Measurements from ENCODE around the gene PAFAH2.

Gene PAFAH2

DNA sequence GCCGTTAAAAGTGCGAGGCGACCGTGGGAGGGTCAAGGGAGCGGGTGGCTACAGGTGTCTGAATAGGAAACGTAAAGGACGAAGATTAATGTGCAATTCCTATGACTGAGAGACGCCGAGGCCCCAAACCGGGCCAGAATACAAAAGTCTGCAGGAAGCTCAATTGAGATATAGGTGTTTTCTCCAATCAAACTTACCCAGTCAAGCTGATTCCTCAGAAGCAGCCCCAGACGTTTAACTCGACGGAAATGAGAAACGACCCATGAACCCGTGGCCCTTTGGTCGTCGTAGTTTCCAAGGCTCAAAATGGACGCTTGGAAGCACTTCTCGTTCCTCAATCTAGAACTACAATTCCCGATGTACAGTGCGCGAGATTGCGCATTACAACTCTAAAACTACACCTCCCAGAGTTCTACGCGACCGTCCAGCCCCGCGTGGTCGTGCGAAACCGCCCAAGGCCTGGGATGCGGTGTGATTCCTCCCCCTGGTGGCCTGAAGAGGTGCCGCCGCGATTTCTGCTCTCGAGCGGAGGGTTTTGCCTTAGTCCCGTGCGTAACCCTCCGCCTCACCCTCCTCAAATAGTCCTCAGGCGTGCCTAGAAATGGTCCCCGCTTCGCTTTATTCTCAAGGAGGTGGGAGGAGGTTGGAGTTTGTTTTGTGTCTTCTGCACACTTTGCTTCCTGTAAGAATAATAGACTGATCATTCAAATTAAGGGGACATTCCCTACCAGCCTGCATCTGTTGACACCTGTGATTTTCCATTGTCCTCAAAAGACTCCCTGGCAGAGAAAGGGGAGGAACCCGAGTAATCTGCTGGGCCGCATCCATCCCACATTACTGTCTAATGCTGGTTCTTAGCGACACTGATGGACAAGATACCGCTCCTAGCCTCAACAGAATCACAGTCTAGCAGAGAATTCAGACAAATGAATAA, at the start of gene PAFAH2:
PAFAH2 (minus strand) TSS at position 236 of the 934 bp plus-strand sequence. CDS start 7,247 bp downstream, outside the sequence.
- peak; percentile 97 to 99 for DNase-seq

GRCh38 chr1:26047278-26047874, 49.5 kb upstream of the PAFAH2 start:
- DNase-seq, result no peak

DNA sequence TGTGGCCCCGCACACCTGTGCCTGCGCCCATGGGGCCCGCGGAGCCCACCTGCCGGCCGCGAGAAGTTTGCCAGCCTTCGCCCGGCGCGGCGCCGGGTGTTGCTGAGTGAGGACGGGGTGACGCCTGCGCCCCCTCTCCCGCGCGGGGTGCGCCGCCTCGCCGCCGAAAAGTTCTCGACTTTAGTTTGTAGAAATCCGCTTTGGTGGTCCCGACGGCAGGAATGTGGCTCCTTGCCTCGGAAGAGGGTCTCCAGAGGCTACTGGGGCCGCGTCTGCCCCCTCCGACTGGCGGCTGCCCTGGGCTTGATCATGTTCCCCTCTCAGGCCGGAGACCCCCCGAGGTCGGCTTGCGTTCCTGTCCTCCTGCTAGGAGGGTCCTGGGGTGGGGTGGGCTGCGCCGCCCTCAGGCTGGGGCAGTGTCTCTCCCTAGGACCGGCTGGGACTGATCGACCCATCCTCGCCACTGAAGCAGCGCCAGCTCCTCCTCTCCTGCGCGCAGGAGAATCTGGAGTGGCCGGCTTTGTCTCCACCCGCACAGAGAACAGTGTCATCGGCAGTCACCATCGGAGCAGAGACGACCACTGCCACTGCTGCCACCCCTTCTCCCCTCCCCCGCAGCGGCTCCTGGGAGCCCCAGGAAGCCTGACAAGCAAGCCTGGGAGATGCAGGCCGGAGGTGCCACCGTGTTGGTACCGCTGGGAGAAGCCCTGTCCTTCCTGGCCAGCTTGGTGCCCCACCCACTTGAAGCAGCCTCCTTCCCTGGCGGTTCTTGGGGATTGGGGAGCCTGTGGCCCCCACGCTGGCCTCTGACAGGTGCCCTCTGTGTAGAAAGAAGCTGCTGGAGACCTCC, 48.6 kb upstream of the PAFAH2 start:
- no peak for DNase-seq

GRCh38 chr1:26045722-26046245, 47.9 kb upstream of the PAFAH2 start, which contains the start of gene SLC30A2:
TSS of gene SLC30A2 (minus strand) at chr1:26046118. CDS start at chr1:26045896, 222 bp downstream.
- DNase-seq, result no peak

DNA sequence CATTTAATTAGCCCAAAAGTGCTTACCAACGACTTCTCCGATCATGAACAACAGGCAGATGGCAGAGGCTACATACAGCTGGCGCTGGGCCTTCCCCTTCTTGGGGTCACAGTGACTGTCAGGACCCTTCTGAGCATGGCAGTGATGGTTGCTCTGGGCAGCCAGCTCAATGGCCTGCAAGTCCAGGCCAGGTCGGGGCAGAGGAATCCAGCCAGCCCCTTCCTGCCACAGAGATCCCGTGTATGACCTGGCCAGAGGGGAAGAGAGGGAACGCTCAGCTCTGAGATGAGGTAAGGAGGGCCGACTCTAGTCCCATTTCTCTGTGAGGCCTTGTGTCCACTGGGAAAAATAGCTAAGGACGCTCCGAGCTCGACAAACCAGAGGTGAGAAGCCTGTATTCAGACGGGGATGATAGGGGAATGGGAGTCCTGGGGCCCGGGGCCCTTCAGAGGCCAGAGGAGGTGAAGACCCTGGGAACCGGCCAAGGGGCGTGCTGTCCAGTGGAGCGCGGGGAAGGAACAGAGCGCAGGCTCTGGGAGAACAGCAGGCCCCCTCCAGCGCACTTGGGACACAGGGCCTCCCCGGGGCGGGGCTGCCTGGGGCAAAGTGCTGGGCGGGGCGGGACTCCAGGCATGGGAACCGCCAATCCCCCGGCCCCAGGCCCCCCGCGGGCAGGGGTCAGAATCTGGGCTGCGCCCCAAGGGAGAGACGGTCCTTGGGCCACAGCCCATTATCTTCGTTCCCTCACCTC, 47.3 kb upstream of the PAFAH2 start:
- DNase-seq, result no peak

DNA sequence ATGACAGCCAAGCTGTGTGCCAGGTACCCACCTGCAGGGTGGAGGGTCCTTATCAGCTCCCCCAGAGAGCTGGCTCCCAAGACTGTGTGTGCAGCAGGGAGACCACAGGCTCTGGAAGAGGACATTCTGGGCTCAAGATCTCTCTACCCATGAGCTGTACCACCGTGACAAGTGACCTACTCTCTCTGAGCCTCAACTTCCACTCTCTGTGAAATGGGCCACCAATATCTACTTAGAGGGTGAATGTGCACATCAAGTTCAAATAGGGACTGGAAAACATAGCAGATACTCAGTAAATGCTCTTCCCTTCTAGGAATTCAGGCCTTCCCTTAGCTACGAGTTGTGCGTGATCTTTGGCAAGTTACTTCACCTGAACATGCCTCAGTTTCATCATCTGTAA, 46.6 kb upstream of the PAFAH2 start:
- no peak for DNase-seq

DNA sequence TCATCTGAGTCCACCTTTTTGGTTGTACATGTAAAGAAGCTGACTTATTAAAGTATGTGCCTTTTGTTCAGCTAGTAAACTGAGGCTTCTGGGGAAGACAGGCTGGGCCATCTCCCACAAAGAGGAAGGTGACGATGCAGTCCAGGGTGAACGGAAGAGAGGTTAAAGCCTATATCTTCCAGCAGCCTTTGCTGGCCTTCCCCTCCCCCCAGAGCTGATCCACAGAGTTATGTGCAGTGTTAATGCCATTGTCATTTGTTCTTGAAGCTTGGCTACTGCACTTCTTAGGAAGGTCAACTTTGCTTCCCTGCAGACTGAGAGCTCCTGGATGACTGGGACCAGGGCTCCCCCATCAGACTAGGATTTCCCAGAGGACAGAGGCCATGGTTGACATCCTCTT, 45.9 kb upstream of the PAFAH2 start:
- no peak for DNase-seq

GRCh38 chr1:26041978-26042377, 44.1 kb upstream of the PAFAH2 start:
- no peak for DNase-seq

GRCh38 chr1:26041401-26041800, 43.5 kb upstream of the PAFAH2 start:
- DNase-seq, result no peak

- no peak for DNase-seq
These were observed 41.0 kb upstream of the PAFAH2 start for GRCh38 chr1:26038904-26039303.

DNA sequence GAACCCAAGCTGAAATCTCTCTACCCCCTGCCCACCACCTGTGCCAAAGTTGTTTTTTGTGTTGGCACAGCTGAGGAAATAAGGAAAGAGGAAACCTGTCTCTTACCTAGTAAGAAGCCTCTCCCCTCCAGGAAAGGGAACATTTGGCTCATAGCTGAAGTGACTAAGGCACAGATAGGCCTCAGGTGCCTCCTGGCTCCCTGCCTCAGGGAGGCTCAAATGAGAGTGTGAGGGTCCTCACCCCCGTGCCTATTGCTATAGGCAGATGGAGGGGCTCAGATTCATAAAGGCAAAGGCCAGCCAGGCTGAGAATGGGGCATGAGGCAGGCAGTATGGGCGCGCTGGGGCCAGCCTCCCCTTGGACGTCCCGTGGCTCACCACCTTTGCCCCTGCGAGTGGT, 40.6 kb upstream of the PAFAH2 start:
- DNase-seq, result no peak

DNA sequence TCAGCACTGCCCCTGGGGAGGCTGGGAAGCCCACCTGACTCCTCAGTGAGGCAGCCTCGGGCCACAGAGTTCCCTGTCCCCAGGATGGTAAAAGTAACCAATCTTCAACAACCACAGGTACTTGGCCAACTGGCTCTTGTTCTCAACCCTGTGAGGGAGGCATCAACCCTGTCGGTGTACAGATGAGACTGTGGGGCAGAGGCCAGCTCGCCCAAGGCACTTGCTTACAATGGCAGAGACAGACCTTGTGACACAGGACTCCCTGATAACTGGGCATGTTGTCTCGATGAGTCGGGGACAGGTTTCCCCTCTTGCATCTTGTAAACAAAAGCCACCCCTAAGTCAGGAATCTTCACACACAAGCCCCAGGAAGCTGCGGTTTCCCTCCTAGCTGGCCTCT, 40.0 kb upstream of the PAFAH2 start:
- no peak for DNase-seq

DNA sequence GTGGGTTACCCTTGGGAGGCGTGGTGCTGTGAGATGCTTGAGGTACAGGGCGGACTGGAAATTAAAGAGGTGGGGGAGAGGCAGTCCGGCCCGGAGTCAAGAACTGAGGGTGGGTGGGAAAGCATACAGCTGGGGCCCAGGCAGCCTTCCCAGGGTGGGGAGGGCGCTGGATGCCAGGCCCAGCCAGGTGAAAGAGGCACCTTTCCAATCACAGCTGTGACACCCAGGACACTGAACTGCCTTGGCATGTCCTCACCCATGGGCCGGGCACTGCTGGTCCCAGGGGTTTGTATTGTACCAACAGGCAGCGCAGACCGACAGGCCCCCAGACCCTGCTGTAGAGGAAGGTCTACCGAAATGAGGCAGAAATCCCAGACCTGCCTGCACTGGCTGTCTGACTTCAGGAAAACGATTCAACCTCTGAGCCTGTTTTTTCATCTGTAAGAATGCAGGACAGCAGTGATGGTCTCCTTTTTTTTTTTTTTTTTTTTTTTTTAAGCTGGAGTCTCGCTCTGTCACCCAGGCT, 39.0 kb upstream of the PAFAH2 start:
- DNase-seq, result no peak

DNA sequence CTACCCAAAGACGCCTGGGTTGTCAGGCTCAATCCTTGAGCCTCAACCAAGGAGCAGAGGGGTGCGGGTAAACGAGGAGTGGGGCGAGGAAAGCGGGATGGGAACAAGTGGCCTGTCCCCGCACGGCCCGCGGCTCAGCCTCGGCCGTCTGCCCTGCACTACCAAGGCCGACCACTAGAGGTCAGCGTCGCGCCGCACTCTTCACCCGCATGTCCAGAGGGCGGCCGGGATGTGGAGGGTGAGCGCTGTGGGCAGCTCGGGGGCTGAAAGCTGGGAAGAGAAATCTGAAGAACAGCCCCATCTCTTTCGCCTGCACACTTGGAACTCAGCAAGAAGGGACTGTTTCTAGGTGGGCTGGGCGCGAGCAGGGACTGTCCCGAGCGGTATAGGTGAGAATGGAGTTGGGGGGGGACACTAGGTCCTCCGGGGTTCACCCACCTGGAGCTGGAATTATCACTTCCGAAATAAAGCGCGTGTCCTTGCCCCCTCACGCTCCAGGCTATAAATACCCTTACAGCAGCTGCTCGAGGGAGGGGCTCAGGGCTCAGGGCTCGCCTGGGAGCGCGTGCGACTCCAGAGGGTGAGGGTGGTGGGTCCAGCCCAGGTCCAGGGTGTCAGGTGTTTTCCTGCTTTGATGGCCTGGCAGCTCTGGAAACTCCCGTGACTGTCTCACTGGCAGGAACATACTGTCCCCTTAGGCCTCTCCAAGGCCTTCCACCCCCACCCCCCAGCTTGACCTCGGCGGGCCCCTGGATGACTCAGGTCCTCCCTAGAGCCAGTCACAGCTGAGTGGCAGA, 38.3 kb upstream of the PAFAH2 start:
- peak; percentile 50 to 71 for DNase-seq

DNA sequence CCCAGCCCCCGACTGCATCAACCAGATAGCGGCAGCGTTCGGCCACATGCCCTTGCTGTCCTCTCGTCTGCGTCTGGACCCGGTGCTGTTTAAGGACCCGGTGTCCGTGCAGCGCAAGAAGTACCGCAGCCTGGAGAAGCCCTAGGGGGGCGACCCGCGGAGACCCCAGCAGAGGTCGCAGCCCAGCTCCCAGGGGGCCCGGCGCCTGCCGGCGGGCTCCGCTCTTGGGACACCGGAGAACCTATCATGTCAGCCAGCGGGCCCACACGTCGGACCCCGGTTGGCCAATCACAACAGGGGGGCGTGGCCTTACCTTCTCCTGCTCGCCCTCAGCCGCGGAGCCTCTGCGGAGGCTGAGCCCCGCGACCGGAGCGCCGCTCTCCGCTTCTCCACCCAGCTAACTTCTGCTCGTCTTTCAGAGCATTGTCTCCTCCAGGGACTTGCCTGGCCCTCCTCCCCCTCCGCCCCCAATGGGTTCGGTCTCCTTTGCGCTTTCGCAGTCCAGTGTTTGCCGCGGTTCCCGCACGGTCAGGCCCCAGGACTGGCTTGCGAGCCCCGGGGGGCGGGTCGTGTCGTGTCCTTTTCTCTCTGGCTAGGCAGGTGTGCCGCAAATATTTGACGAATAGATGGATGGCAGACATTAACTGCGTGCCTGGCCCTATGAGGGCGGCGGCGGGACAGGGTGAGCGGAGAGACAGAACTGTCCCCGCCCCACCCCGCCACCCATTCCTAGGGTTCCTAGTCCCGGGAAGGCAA, 37.5 kb upstream of the PAFAH2 start:
- DNase-seq, result peak; percentile 81 to 88

DNA sequence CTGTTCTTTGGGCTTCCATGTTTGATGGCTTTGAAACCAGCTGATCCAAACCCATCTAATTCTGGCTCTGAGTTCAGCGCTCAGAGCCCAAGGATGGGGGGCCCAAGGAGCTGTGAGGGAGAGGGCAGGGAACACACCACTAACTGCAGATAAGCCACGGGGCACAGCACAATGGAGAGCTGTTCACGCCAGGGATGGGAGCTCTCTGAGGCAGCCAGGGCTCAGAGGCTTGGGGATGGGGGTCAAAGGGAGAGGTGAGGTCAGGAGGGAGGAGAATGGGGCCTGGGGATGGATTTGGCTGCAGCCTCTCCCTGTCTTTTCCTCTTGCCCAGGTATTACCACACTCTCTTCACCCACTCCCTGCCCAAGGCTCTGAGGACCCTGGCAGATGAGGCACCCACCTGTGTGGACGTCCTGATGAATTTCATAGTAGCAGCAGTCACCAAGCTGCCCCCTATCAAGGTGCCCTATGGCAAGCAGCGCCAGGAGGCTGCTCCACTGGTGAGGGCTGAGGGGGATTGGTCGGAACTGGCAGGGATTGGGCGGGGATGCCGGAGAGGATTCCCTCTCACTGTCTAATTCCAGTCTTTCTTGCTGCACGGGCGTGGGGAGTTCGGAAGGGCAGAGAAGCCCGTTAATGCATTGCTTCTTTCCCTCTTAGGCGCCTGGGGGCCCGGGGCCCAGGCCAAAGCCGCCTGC, 36.8 kb upstream of the PAFAH2 start:
- DNase-seq, result no peak

GRCh38 chr1:26032656-26033357, 34.9 kb upstream of the PAFAH2 start:
- DNase-seq, result no peak

GRCh38 chr1:26031611-26032220, 33.9 kb upstream of the PAFAH2 start:
- no peak for DNase-seq

DNA sequence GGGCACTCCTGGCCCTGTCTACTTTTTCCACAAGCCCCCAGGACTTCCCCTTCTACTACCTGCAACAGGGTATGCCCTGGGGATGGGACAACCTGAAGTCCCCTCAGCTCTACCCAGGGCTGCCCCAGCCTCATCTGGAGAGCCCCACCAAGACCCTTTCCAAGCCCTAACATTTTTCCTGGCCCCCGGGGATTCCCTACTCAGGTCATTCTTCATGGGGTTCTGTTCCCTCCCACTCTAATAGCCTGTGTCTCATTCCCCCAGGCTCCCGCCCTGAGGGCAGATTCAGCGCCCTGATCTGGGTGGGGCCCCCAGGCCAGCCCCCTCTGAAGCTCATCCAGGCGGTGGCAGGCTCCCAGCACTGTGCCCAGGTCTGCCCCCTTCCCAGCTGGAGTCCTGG, 33.3 kb upstream of the PAFAH2 start:
- no peak for DNase-seq
